ENCODE data around the gene MBOAT1.

Gene MBOAT1

GRCh38 chr6:20198775-20199174 lies 13.5 kb downstream of the MBOAT1 start:
- no peak for TF ChIP-seq CTCF (IDR thresholded peaks at IDR 0.05; ENCODE audit: low read depth, low read length, missing control alignments)
- no peak overlapping the region for H3K4me3 ChIP-seq (ENCODE audit: low read depth, low read length)
- in situ Hi-C loops (cut with HindIII; ENCODE audit: low sequenced_read_pairs), result no loop called here
- no peak for DNase-seq (ENCODE audit: low read depth)

GRCh38 chr6:20198156-20198774 lies 14.0 kb downstream of the MBOAT1 start:
- no peak overlapping the region for H3K4me3 ChIP-seq (ENCODE audit: low read depth, low read length)
- TF ChIP-seq CTCF (IDR thresholded peaks at IDR 0.05; ENCODE audit: low read depth, low read length, missing control alignments), result no peak
- no peak for DNase-seq (ENCODE audit: low read depth)
- in situ Hi-C loops (cut with HindIII; ENCODE audit: low sequenced_read_pairs), result no loop called here

GRCh38 chr6:20197251-20197650 lies 15.0 kb downstream of the MBOAT1 start:
- no peak overlapping the region for H3K4me3 ChIP-seq (ENCODE audit: low read depth, low read length)
- TF ChIP-seq CTCF (IDR thresholded peaks at IDR 0.05; ENCODE audit: low read depth, low read length, missing control alignments), result no peak
- in situ Hi-C loops (cut with HindIII; ENCODE audit: low sequenced_read_pairs), result no loop called here
- no peak for DNase-seq (ENCODE audit: low read depth)

GRCh38 chr6:20192625-20193024 lies 19.6 kb downstream of the MBOAT1 start:
- no peak for TF ChIP-seq CTCF (IDR thresholded peaks at IDR 0.05; ENCODE audit: low read depth, low read length, missing control alignments)
- no peak for DNase-seq (ENCODE audit: low read depth)
- H3K4me3 ChIP-seq (ENCODE audit: low read depth, low read length), result no peak overlapping the region
- in situ Hi-C loops (cut with HindIII; ENCODE audit: low sequenced_read_pairs), result no loop called here

- no peak for DNase-seq (ENCODE audit: low read depth)
- TF ChIP-seq CTCF (IDR thresholded peaks at IDR 0.05; ENCODE audit: low read depth, low read length, missing control alignments), result no peak
- H3K4me3 ChIP-seq (ENCODE audit: low read depth, low read length), result no peak overlapping the region
- in situ Hi-C loops (cut with HindIII; ENCODE audit: low sequenced_read_pairs), result no loop called here
Observed at GRCh38 chr6:20191992-20192391, 20.3 kb downstream of the MBOAT1 start.

GRCh38 chr6:20188630-20189075 lies 23.6 kb downstream of the MBOAT1 start:
- H3K4me3 ChIP-seq (ENCODE audit: low read depth, low read length), result no peak overlapping the region
- DNase-seq (ENCODE audit: low read depth), result no peak
- no peak for TF ChIP-seq CTCF (IDR thresholded peaks at IDR 0.05; ENCODE audit: low read depth, low read length, missing control alignments)
- in situ Hi-C loops (cut with HindIII; ENCODE audit: low sequenced_read_pairs), result no loop called here
